GM12892 (cell line): ENCODE results near the gene MGAT5.

Experiments used
- POLR2A ChIP-seq: IDR thresholded peaks from 2 replicates; pipeline ENCODE4 v1.6.1; 2011; ENCODE audit warnings: low read depth, low read length, control low read depth
- POLR2AphosphoS5 ChIP-seq: IDR thresholded peaks from 2 replicates; pipeline ENCODE4 v1.6.1; 2011; ENCODE audit warnings: low read depth, low read length, control low read depth

DNA sequence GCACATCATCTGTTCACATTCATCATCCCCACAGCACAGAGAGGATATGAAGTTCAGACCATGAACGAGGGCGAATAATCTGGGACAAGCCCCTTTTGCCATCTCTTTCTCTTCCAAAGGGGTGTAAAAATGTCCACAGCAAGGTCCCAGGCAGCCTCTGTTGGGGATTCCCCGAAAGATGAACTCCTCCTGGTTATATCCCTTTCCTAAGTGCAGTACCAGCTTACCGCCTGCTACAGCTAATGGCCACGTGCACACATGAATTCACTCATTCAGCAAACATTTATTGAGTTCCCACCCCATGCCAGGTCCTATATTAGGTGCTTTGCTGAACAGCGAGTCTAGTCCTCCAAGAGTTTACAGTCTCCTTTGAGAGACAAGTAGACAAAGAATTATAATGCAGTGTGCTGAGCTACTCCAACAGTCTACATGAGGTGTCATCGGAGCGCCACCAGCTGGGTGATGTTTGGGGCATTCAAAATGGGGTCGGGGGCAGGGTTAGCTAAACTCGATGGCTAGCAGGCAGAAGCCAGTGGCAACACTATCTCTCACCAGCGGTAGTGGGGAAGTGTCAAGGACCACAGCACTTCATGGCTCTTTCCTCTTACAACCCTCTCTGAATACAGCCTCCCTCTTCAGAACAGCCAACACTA, 236.0 kb downstream of the MGAT5 start:
- TF ChIP-seq POLR2AphosphoS5 (no peak), POLR2A (no peak)
